Gastrocnemius medialis (tissue), 4 donors: Measurements from ENCODE around the gene HSPG2.

Experiments used
- POLR2A ChIP-seq, 2 donors: fragments of 450-650 bp; IDR thresholded peaks; one replicate each; pipeline ENCODE4 v1.6.1; 2017; ENCODE audit warnings: antibody characterized with exemption in 2 of 2, mild to moderate bottlenecking in 2 of 2, moderate library complexity in 2 of 2
- TF ChIP-seq, protein P1 (sequence below), 5 experiments: fragments of 450-650 bp in 3 of 5; fragments of 200-600 bp in 2 of 5; sonication (generic) in 2 of 5; IDR thresholded peaks in 4 of 5; conservative IDR thresholded peaks in 1 of 5; 1 replicate in 4 of 5; 2 replicates in 1 of 5; pipeline ENCODE4 v1.5.1; 2016 to 2019; ENCODE audit warnings: antibody characterized with exemption in 5 of 5, mild to moderate bottlenecking in 3 of 5, moderate library complexity in 3 of 5

DNA sequence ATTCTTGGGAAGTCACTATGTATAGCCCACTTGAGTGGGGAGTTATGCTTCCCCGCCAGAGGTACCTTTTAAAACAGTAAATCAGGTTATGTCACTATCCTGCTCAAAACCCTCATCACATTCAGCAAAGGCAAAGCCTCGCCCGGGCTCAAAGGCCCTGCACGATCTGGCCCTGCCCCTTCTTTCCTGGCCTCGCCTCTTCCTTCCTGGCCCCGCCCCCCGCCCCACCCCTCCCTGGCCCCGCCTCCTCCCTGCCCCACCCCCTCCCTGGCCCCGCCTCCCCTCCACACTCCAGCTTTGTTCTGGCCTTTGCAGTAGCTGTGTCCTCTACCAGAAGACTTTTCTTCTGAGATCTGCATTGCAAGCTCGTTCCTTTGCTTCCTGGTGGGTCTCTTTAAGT, 118.5 kb downstream of the HSPG2 start:
- TF ChIP-seq, protein P1, sequence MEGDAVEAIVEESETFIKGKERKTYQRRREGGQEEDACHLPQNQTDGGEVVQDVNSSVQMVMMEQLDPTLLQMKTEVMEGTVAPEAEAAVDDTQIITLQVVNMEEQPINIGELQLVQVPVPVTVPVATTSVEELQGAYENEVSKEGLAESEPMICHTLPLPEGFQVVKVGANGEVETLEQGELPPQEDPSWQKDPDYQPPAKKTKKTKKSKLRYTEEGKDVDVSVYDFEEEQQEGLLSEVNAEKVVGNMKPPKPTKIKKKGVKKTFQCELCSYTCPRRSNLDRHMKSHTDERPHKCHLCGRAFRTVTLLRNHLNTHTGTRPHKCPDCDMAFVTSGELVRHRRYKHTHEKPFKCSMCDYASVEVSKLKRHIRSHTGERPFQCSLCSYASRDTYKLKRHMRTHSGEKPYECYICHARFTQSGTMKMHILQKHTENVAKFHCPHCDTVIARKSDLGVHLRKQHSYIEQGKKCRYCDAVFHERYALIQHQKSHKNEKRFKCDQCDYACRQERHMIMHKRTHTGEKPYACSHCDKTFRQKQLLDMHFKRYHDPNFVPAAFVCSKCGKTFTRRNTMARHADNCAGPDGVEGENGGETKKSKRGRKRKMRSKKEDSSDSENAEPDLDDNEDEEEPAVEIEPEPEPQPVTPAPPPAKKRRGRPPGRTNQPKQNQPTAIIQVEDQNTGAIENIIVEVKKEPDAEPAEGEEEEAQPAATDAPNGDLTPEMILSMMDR (IDR thresholded peaks at IDR 0.05 in 4 of 5, conservative IDR thresholded peaks at IDR 0.05 in 1 of 5), result no peak
- no peak for TF ChIP-seq POLR2A (IDR thresholded peaks at IDR 0.05)
